NCI-H2196 treated with DMSO at 0.1 percent for 48 hours (cell line): Measurements from ENCODE around the gene CACNA1C.

Experiments used
- DNase-seq: peaks from one replicate; lab custom pipeline; 2025; ENCODE audit not compliant: unreplicated experiment; lab: John Stamatoyannopoulos, UW

Gene CACNA1C

GRCh38 chr12:2354151-2354991 is 301.6 kb downstream of the CACNA1C start:
- no peak for DNase-seq

DNA sequence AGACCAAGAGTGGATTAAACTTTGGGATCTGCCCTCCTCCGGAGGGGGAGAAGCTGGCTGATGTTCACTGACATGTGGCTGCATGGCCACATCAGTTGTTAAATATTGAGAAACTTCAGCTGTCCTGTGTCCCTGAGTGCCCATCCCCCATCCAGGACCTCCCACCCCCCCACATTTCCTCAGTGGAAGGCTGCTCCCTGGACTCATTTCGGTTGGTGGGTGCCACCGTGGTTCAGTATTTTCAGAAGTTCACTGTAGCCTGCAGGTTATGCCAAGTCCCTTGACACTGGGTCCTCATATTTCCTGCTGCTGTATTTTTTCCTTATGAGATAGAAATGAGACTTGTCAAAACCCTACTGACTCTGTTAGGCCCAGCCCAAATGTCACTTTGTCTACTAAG is 302.4 kb downstream of the CACNA1C start:
- DNase-seq = no peak

GRCh38 chr12:2355604-2356003 is 302.8 kb downstream of the CACNA1C start:
- DNase-seq = no peak

DNA sequence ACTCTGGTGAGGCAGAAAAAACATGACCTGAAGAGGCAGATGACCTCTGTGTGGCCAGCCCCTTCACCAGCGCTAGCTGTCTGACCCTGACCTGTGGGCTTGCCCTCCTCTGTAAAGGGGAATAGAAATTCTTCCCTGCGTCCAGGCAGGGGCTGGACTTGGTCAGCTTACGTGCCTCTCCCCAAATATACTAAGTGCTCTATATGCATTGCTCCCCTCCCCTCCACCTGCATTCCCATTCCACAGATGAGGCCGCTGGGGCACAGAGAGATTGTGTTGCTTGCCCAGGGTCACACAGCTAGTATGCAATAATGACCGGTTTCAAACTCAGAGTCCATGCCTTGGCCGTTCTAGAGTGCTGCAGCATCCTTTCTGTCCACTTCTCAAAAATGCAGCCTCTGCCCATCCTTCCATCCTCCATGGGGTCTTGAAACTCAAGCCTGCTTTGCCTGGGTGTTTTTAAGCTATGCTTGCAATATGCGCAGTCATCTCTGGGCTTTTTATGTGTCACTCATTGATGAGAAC is 303.9 kb downstream of the CACNA1C start:
- DNase-seq = no peak

GRCh38 chr12:2358986-2359658 is 306.3 kb downstream of the CACNA1C start:
- no peak for DNase-seq

DNA sequence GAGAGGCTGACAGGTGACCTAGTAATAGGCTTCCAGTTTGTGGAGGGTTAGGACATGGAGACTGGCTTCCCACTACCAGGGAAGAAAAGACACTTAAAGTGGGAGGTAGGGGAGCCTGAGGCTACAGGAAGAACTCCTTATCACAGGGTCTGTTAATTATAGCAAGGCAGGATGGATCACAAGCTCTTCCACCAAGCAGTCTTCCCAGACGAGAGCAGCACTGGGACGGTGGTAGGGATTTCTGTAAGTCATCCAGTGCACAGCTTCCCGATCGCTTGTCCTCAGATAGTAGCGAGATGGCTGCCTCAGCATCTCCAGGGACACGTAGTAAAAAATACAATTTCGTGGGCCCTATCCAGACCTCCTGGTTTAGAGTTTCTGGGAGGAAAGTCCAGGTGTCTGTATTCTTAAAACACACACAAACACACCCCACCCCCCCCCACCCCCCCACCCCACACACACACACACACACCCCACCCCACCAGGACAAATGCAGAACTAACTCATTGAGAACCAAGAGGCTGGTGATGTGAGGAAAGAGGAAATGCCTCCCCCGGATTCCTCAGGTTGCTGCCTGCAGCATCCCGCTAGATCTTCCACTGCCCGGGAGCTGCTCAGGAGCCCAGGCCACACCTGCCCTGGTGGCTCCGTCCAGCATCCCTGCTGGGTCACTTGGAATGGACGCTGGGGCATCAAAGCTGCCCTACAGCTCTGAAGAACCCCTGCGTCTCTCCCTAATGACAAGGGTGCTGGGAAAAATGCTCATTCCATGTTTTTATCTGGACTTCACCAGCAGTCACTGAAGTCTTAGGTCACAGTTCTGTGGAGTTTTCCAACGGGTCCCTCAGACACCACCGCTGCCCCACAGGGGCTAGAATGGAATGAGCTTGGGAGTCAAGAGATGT is 307.2 kb downstream of the CACNA1C start:
- DNase-seq = no peak

- DNase-seq = no peak
These were observed 307.9 kb downstream of the CACNA1C start for GRCh38 chr12:2360630-2361170.

DNA sequence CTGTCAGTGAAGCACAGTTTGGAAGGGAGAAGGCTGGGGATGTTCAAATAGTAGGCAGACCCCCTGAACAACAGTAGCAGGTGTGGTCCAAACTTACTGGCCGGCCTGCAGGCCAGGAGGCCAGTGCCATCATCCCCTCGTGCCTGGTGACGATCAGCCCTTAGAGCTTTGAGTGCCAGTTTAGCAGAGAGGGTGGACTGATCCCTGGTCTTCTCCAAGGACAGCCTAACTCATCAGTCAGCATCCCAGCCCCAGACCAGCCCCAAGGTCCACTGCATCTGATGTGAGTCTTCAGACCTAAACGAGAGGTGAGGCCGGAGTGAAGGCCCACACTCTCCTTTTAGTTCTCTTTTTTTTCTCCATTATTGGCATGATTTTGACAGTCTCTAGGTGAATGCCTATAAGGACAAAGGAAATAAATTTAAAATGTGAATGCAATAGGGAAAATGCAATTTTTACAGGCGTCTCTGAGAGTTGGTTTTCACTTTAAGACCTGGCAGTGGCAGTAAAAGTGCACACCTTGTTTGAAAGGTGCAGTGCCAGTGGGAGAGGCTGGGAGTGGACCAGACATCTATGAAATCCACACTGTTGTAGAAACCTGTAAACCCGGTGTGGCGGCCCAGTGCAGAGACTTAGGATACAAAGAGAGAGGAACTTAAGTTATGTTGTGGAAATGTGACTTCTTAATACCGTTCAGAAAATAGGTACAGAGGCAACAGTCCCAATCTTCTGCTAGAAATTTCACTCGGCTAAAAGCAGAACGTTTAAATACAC is 311.2 kb downstream of the CACNA1C start:
- no peak for DNase-seq

- no peak for DNase-seq
These were observed 311.9 kb downstream of the CACNA1C start for GRCh38 chr12:2364631-2365051.

DNA sequence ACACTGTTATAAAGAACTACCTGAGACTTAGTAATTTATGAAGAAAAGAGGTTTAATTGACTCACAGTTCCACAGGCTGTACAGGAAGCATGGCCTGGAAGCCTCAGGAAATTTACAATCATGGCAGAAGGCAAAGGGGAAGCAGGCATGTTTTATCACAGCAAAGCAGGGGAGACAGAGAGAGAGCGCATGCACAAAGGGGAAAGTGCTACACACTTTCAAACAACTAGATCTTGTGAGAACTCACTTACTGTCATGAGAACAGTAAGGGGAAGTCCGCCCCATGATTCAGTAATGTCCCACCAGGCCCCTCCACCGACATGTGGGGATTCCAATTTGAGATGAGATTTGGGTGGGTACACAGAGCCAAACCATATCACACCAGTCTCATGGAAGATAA is 313.9 kb downstream of the CACNA1C start:
- no peak for DNase-seq

DNA sequence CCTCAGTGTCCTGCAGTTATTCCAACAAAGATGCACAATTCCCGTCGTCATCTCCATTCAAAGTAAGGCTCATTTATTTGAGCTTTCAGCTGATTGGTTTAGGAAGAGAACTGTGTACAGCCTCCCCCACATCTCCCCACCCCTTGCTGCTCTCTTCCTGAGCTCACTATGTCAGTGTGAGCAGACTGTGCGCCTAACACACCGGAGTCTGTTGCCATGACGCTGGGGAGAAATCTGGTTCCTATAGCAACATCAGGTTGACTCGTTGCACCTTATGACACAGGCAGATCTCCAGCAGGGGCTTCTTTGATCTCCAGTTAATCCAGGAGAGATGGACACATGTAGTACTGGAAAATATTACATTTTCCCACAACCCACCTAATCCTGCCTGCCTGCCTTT is 319.4 kb downstream of the CACNA1C start:
- no peak for DNase-seq

DNA sequence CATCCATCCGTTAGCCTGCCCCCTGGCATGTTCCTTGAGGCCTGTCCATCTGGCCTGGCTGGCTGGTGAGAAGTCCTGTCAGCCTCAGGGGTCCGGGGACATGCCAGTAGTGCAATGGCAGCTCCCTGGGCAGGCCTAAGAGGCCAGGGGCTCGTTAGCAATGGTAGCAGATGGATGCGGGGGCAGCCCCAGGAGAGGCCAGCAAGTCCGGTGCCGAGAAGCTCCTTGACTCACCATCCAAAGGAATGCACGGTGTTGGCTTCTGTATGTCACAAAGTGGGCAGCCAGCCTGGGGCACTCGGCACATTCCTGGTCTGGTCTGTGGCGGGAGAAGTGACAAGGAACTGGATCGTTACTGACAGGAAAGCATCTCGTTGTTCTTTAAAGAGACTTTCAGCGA is 319.9 kb downstream of the CACNA1C start:
- no peak for DNase-seq

DNA sequence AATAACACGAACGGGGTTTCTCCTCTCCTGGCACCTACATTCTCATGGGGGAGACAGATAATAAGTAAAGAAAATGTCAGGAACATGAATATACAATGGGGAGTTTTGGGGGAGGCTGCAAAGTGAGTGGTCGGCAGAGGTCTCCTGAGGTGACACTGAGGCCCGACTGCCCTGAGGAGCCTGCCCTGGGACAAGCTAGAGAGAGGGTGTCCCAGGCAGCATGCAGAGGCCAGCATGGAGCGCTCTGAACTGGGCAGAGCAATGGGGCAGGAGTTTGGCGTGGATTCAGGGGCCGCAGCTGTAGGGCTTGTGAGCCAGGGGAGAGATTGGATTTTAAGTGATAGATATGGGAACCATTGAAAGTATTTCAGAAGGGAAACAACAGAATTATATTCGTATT is 320.5 kb downstream of the CACNA1C start:
- DNase-seq = no peak

DNA sequence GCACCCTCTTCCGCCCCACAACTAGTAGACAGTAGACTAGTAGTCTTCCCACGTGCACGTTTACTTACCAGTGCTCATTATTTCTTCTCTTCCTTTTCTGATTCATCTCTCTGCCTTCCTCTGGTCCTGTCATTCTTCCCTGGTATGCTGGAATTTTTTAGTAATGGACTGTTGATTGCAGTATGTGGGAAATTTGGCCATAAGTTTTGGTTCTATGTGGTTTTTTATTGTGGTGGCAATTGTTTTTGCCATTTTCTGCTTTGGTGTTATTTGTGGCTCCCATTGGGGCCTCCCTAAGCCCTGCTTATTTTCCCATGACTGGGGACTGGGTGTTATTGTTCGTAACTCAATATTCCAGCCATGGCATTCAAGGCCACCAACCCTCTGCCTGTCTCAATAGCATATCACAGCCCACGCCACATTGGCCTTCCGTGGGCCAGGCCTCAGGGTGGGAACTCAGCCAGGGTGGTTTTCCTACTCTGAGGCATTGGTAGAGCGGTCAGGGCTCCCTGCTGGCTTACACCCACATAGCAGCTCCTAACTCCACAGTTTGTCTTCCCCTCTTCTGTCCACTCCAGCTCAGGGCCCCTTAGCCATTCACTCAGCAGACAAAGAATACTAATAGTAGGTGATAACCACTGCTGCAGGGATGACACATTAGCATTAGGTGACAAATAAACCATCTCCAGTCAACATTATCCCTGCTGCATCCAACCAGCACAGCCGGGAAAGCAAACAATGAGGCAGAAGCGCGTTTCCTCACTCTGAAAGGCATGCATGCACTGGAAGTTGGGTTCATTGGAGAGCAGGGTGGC is 321.5 kb downstream of the CACNA1C start:
- no peak for DNase-seq

- DNase-seq = no peak
These were observed 323.1 kb downstream of the CACNA1C start for GRCh38 chr12:2375871-2376270.

GRCh38 chr12:2376908-2377657 is 324.3 kb downstream of the CACNA1C start:
- no peak for DNase-seq

GRCh38 chr12:2378835-2379330 is 326.1 kb downstream of the CACNA1C start:
- DNase-seq = no peak

- DNase-seq = no peak
These were observed 328.2 kb downstream of the CACNA1C start for GRCh38 chr12:2380946-2381345.
